ENCODE measurements around the gene OXCT2.

The OXCT2 gene

GRCh38 chr1:39762550-39763540 is 8.3 kb downstream of the OXCT2 start:
- DNase-seq (ENCODE audit: low read depth): no peak

- DNase-seq (ENCODE audit: low read depth): no peak
These were observed 9.4 kb downstream of the OXCT2 start for GRCh38 chr1:39761557-39762260.

- no peak for DNase-seq (ENCODE audit: low read depth)
These were observed 10.1 kb downstream of the OXCT2 start for GRCh38 chr1:39761016-39761415.

GRCh38 chr1:39760074-39761008 is 10.8 kb downstream of the OXCT2 start:
- DNase-seq (ENCODE audit: low read depth): no peak

- DNase-seq (ENCODE audit: low read depth): no peak
These were observed 11.8 kb downstream of the OXCT2 start for GRCh38 chr1:39759436-39759726.

- no peak for DNase-seq (ENCODE audit: low read depth)
These were observed 12.4 kb downstream of the OXCT2 start for GRCh38 chr1:39758556-39759435.

GRCh38 chr1:39757501-39757900 is 13.6 kb downstream of the OXCT2 start:
- DNase-seq (ENCODE audit: low read depth): no peak

GRCh38 chr1:39755965-39756659 is 15.0 kb downstream of the OXCT2 start:
- DNase-seq (ENCODE audit: low read depth): no peak

- DNase-seq (ENCODE audit: low read depth): no peak
These were observed 16.1 kb downstream of the OXCT2 start for GRCh38 chr1:39754906-39755504.

GRCh38 chr1:39754026-39754570 is 17.1 kb downstream of the OXCT2 start:
- no peak for DNase-seq (ENCODE audit: low read depth)

- no peak for DNase-seq (ENCODE audit: low read depth)
These were observed 17.8 kb downstream of the OXCT2 start for GRCh38 chr1:39753132-39754025.

GRCh38 chr1:39752703-39753102 is 18.4 kb downstream of the OXCT2 start:
- no peak for DNase-seq (ENCODE audit: low read depth)

GRCh38 chr1:39751595-39751994 is 19.6 kb downstream of the OXCT2 start:
- DNase-seq (ENCODE audit: low read depth): no peak

- no peak for DNase-seq (ENCODE audit: low read depth)
These were observed 26.0 kb downstream of the OXCT2 start for GRCh38 chr1:39745016-39745670.

- DNase-seq (ENCODE audit: low read depth): peak; percentile 51
These were observed 32.4 kb downstream of the OXCT2 start, which contains the start of gene PPIE for GRCh38 chr1:39738622-39739366. Gene PPIE (plus strand): TSS chr1:39738882. CDS start chr1:39738901, 19 bp downstream.

- DNase-seq (ENCODE audit: low read depth): no peak
These were observed 33.5 kb downstream of the OXCT2 start for GRCh38 chr1:39737546-39738169.

- no peak for DNase-seq (ENCODE audit: low read depth)
These were observed 35.4 kb downstream of the OXCT2 start for GRCh38 chr1:39735731-39736130.

All from non-pigmented ciliary epithelial cell (primary cell).